Astrocyte of the hippocampus (primary cell): ENCODE measurements around the gene MFAP5.
"Not testable (repeated sequence)": the region's sequence is repeated elsewhere in the genome, so short reads cannot be mapped to it uniquely, and the experiment has no call there.

Source experiments
- DNase-seq: peaks from one replicate; pipeline ENCODE4 v3.0.0; 2011; ENCODE audit warnings: low read depth, low spot score

The MFAP5 gene

DNA sequence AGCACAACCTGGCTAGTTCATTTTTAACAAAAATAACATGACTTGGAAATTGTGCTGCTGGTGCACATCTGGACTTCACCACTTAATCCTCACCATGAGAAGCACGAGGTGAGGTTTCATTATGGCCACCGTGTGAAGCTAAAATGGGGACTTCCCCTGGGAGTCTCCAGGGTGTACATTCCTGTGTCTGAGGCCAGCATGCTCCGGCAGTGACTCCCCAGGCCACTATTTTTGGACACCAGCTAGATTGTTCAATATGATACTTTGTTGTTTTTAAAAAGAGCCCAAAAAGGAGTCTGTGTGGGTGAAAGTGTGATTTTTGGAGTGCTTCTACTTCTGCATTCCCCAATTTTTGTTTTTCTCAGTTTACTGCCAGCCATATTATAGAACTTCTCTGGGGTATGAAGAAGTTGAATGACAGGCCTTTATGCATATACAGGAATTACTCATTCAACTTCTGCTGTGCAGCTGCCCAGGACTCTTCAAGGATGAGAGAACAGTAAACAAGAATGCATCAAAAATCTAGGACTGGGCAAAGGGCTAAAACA, 33.1 kb downstream of the MFAP5 start:
- DNase-seq = peak; percentile 73

- peak; percentile 18 for DNase-seq
Measured at GRCh38 chr12:8628731-8629130, 33.9 kb downstream of the MFAP5 start.

DNA sequence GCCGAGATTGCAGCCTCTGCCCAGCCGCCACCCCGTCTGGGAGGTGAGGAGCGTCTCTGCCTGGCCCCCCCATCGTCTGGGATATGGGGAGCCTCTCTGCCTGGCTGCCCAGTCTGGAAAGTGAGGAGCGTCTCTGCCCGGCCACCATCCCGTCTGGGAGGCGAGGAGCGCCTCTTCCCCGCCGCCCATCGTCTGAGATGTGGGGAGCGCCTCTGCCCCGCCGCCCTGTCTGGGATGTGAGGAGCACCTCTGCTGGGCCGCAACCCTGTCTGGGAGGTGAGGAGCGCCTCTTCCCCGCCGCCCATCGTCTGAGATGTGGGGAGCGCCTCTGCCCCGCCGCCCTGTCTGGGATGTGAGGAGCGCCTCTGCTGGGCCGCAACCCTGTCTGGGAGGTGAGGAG, 37.9 kb downstream of the MFAP5 start:
- DNase-seq = not testable (repeated sequence)

- DNase-seq = no peak
Measured at GRCh38 chr12:8622646-8623045, 40.0 kb downstream of the MFAP5 start.

DNA sequence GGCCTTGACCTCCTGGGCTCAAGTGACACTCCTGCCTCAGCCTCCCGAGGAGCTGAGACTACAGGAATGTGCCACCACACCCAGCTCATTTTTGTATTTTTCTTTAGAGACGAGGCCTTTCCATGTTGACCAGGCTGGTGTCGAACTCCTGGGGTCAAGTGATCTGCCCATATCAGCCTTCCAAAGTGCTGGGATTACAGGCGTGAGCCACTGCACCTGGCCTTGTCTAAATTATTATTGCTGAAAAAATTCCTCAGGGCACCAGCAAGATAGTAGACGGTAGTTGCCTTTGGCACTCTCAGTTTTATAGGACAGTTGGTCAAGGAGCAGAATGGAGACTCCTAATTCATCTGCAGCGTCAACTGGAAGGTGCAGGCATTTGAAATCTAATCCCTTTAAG, 47.4 kb downstream of the MFAP5 start:
- no peak for DNase-seq

GRCh38 chr12:8613881-8614280, 48.7 kb downstream of the MFAP5 start:
- not testable (repeated sequence) for DNase-seq

DNA sequence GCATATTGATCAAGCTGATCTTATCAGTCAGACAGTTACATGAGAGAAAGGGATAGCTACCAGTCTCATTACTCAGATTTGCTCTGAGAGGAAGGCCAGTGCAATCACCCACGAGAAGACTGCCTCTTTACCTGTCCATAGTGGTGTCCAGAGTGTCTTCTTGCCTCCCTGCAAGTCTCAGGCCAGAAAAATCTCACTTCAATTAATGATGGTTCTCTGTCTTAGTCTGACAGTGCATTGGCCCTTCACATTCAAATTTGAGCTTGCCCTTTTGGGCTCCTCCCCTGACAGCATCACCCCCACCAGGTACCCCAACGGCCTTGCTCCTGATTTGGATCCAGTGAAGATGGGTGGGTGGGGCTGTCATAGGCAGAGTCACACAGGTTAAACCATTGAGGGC, 50.0 kb downstream of the MFAP5 start, which contains the start of gene AICDA:
Gene AICDA (minus strand): TSS at position 231 of the 400 bp plus-strand sequence. CDS start 92 bp downstream, at position 139.
- DNase-seq = no peak

GRCh38 chr12:8609061-8609570, 53.5 kb downstream of the MFAP5 start:
- peak; percentile 69 for DNase-seq

DNA sequence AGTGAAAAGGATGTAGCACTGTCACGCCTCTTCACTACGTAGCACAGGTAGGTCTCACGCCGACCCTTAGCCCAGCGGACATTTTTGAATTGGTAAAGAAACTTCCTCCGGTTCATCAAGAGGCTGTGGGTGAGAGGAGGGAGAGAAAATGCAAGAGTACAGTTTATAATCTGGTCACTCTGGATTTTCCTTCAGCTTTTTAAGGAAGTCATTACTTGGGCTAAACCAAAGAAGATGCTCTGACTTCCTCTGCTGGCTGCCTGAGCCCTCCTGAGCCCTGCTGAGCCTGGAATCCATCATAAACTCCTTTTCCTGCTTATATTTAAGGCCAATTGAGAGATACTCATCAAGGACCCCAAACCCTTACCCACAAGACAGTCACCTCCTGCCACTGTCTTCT, 55.7 kb downstream of the MFAP5 start:
- no peak for DNase-seq

DNA sequence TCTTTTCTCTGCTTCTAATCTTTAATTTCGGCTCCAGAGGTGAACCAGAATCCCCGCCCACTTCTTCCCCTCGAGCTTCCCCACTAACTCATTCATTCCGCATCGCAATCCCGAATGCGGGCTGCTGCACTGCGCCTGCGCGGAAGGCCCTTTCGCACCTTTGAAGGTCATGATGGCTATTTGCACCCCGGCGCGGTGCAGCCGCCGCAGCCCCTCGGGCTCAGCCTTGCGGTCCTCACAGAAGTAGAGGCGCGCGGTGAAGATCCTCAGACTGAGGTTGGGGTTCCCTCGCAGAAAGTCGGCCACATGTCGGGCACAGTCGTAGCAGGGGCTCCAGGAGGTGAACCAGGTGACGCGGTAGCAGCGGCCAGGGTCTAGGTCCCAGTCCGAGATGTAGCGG, 57.6 kb downstream of the MFAP5 start:
- DNase-seq = no peak

GRCh38 chr12:8603856-8604255, 58.8 kb downstream of the MFAP5 start:
- DNase-seq = no peak

DNA sequence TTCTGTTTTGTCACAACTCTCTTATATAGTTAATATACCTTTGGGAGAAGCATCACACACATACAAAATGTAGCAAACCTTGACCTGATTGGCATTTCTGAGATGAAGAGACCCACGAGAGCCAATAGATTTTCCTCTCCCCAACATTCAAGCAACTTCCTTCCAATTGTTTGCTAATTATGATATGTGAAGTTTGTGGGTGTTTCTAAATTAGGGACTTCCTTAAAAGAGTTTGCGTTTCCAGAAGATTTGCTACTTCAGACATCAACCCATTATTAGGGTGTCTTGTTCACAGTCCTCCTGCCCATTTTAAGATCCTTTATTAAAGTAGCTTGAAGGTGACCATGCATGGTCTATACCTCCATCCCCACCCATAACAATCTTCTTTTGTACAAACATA, 59.3 kb downstream of the MFAP5 start:
- DNase-seq = no peak

DNA sequence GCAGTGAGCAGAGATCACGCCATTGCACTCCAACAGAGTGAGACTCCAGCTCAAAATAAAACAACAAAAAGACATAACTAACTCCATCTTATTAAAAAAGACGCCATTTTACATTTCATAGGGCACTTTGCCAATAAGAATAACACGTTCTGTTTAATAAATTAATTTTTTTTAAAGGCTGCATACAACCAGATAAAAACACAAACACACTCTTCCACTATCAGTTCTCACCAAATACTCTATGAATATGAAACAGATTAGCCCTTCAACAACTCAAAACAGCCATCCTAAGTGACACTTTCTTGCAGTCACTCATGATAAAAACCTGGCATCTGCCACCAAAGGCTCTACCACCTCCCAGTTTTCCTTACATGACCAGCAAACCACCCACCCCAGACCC, 66.1 kb downstream of the MFAP5 start:
- DNase-seq = no peak
